Iris pigment epithelial cell (primary cell): ENCODE data around the gene TNFAIP8.
"Not testable (repeated sequence)": the region's sequence is repeated elsewhere in the genome, so short reads cannot be mapped to it uniquely, and the experiment has no call there.

ENCODE experiments used
- DNase-seq: peaks from one replicate; pipeline ENCODE4 v3.0.0-alpha.2; 2011; ENCODE audit warnings: low read depth

The TNFAIP8 gene

DNA sequence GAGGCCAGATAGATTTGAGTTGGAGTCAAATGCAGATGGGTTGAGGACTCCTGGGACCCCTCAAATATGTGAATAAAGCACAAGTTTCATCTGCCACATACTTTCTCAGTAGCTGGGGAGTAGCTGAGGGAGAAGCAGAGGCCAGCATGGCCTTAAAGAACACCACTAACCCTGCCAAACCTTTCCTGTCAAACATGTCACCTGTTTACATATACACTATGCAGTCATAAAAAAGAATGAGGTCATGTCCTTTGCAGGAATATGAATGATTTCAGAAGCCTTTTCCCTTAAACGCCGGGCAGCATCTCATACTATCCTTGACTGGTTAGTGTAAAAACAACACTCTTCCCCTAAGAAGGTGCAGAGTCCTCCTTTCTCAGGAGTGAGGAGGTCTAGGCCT, 71.2 kb downstream of the TNFAIP8 start:
- DNase-seq, result no peak

DNA sequence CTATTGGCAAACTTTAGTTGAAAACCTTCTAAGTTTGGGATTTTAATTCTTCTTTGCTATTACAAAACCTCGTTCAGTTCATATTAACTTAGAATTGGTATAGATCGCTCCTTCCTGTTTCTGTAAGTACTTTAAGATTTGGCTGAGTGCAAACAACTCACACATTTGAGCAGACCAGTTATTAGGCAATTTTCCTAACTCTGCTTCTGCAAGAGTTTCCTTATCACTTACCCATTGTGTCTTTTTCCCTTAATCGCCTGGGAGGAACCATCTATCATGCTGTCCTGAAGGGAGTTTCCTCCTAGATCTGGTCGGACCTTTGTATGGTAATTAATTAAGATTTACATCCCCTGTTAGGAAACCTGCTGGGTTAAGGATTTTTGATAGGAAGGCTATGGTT, 71.8 kb downstream of the TNFAIP8 start:
- not testable (repeated sequence) for DNase-seq

DNA sequence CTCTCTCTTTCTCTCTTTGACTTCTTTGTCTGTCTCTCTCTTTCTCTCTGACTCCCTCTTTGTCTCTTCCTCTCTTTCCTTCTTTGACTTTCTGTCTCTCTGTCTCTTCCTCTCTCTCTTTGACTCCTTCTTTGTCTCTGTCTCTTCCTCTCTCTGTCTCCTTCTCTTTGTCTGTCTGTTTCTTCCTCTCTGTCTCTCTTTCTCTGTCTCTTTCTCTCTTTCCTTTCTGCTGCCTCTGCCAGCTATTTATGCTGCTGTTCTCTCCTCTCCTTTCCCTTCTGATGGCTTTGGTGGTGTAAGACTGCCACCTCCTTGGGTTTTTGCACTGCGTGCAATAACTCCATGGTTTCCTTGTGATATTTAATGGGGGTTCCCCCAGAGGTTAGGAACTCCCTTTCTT, 72.3 kb downstream of the TNFAIP8 start:
- not testable (repeated sequence) for DNase-seq

DNA sequence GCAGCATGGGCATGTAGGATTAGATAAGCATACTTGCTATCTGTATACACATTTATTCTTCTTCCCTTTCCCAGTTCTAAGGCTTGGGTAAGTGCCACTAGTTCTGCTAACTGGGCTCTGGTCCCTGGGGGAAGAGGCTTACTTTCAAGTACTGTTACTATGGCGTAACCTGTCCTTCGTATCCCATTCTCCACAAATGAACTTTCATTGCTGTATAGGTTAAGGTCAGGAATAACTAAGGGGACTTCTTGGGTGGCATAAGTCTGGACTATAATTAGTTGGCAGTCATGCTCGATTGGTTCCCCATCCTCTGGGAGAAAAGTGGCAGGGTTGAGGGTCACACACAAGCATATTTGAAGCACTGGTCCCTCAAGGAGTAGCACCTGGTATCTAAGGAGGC, 72.8 kb downstream of the TNFAIP8 start:
- not testable (repeated sequence) for DNase-seq

DNA sequence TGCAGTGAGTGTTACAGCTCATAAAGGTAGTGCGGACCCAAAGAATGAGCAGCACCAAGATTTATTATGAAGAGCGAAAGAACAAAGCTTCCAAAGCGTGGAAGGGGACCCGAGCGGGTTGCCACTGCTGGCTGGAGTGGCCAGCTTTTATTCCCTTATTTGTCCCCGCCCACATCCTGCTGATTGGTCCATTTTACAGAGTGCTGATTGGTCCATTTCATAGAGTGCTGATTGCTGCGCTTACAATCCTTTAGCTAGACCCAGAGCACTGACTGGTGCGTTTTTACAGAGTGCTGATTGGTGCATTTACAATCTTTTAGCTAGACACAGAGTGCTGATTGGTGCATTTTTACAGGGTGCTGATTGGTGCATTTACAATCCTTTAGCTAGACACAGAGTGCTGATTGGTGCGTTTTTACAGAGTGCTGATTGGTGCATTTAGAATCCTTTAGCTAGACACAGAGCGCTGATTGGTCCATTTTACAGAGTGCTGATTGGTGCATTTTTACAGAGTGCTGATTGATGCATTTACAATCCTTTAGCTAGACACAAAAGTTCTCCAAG, 76.9 kb downstream of the TNFAIP8 start:
- not testable (repeated sequence) for DNase-seq

DNA sequence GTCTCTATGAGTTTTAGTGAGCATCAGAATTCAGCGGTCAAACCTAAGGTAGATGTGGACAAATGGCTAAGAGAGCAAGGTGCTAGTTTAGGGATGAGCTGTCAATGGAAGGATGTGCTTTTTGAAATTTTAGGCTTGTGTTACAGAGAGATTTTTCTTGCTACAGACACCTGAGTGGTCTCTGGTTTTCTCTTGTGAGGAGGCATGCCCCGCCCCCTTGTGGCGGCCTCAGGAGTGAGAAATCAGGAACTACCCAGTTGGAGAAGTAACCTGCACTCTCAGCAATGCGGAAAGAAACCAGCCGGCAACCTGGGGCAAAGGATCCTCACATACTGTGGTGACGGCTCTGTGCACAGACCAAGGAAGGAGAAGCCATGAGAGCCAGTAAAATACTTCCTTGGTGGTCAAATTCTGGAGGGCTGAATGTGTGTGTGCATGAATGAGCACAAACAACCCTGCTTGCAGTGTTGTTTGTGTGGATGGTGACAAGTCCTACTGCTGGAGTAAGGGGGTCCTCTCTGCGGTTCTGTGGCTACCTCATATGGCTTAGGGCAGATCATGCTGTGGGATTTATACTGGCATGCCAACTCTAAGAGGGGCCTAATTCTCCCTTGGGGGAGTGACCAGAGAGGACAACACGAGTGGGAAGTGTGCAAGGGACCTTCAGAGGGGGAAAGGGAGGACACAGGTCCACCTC, 79.8 kb downstream of the TNFAIP8 start:
- DNase-seq, result peak; percentile 65

DNA sequence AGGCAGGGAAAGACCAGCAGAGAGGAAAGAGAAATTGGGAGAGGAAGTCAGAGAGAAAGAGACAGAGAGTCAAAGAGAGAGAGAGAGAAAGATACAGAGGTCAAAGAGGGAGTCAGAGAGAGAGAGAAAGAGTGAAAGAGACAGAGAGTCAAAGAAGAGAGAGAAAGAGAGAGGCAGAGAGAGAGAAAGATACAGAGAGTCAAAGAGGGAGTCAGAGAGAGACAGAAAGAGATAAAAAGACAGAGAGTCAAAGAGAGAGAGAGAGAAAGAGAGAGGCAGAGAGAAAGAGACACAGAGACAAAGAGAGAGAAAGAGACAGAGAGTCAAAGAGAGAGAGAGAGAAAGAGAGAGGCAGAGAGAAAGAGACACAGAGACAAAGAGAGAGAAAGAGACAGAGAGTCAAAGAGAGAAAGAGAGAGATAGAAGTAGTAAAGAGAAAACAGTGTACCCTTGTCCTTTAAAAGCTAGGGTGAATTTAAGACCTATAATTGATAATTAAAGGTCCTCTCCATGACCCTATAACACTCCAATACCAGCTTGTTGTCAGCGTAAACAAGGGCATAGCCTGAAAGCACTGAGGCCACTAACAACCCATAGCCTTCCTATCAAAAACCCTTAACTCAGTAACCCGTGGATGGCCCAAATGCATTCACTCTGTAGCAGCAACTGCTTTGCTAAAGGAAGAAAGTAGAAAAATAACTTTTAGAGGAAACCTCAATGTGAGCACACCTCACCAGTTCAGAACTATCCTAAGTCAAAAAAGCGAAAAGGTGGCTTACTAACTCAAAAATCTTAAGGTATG, 82.2 kb downstream of the TNFAIP8 start:
- DNase-seq, result not testable (repeated sequence)

DNA sequence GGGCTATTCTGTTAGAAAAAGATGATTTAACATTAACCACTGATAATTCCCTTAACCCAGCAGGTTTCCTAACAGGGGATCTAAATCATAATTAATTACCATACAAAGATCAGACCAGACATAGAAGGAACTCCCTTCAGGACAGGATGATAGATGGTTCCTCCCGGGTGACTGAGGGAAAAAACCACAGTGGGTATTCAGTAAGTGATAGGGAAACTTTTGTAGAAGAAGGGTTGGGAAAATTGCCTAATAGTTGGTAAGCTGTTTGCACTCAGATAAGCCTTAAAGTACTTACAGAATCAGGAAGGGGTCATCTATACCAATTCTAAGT, 82.7 kb downstream of the TNFAIP8 start:
- DNase-seq, result not testable (repeated sequence)

DNA sequence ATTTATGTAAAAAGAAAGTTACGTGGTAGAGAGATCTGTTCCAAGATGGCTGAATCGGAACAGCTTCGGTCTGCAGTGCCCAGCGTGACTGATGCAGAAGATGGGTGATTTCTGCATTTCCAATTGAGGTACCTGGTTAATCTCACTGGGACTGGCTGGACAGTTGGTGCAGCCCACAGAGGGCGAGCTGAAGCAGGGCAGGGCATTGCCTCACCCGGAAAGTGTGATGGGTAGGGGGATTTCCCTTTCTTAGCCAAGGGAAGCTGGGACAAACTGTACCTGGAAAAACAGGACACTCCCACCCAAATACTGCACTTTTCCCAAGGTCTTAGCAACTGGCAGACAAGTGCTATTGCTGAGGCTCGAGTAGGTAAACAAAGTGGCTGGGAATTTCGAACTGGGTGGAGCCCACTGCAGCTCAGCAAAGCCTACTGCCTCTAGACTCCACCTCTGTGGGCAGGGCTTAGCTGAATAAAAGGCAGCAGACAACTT, 83.4 kb downstream of the TNFAIP8 start:
- DNase-seq, result no peak

DNA sequence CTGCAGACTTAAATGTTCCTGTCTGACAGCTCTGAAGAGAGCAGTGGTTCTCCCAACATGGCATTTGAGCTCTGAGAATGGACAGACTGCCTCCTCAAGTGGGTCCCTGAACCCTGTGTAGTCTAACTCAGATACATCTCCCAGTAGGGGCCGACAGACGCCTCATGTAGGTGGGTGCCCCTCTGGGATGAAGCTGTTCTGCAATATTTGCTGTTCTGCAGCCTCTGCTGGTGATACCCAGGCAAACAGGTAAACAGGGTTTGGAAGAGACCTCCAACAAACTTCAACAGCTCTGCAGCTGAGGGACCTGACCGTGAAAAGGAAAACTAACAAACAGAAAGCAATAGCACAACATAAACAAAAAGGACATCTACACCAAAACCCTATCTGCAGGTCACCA, 83.8 kb downstream of the TNFAIP8 start:
- DNase-seq, result not testable (repeated sequence)

DNA sequence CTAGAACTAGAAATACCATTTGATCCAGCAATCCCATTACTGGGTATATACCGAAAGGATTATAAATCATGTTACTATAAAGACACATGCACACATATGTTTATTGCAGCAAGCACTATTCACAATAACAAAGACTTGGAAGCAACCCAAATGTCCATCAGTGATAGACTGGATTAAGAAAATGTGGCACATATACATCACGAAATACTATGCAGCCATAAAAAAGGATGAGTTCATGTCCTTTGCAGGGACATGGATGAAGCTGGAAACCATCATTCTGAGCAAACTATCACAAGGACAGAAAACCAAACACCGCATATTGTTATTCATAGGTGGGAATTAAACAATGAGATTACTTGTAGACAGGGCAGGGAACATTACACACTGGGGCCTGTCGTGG, 88.8 kb downstream of the TNFAIP8 start:
- not testable (repeated sequence) for DNase-seq

DNA sequence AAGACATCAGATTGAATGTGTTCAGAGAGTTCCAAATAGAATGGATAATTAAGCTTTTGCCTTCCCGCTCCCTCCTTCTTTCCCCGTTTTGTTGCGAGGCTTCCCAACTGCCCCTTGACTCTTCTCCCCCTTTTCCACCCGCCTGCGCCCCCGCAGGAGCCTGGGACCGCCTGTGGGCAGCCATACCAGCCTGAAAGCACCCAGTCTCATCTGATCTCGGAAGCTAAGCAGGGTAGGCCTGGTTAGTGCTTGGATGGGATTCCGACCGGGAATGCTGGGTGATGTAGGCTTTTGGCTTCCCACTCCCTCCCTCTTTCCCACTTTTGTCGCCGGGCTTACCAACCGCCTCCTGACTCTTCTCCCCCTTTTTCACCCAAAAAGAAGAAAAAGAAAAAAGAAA, 89.7 kb downstream of the TNFAIP8 start:
- no peak for DNase-seq
